Endothelial cell of umbilical vein (primary cell): ENCODE data around the gene CRKL. TPM values are rescaled to one million over a fixed set of nuclear protein-coding genes. Genes with fewer than 3 reads are reported as not detected.

Source experiments
- BruUV-seq: library from RNA; stranded (reverse); fragments of 400-500 nt; replicated peaks from 2 replicates; lab custom pipeline; 2021; lab: Mats Ljungman, UMichigan
- CTCF ChIA-PET: fragments of 300-600, 350-600 bp; sonication (Branson Sonifier 250); formaldehyde crosslinking; loops from one replicate; lab custom pipeline; 2021; ENCODE audit warnings: antibody characterized with exemption, inconsistent platforms; lab: Charles Lee
- POLR2A ChIA-PET: fragments of 300-600, 350-600 bp; sonication (Branson Sonifier 250); formaldehyde crosslinking; loops from one replicate; lab custom pipeline; 2021; ENCODE audit warnings: antibody characterized with exemption, inconsistent platforms; lab: Charles Lee
- DNase-seq: peaks from one replicate; pipeline ENCODE4 v3.0.0-alpha.2; 2011; ENCODE audit warnings: low read depth, low spot score
- FAIRE-seq: peaks from 2 replicates; lab custom pipeline; 2011; peaks lifted over from hg19 to GRCh38; lab: Jason Lieb, UNC
- H2AFZ ChIP-seq: 2 replicates; pipeline ENCODE4 v1.6.0; 2012; ENCODE audit warnings: low read depth, low read length, control low read depth, inconsistent platforms
- H3K27ac ChIP-seq: 2 replicates; pipeline ENCODE4 v1.5.1; 2011; ENCODE audit warnings: low read depth, mild to moderate bottlenecking, control low read depth, low read length, moderate library complexity; ENCODE audit not compliant: insufficient read depth
- H3K27me3 ChIP-seq, 2 experiments: 2 replicates each; pipeline versions ENCODE4 v1.6.0 to v1.6.1; 2011; ENCODE audit warnings: low read length in 2 of 2, mixed read lengths in 1 of 2; ENCODE audit not compliant: control insufficient read depth in 2 of 2, insufficient read depth in 2 of 2
- H3K36me3 ChIP-seq, 2 experiments: 2 replicates in 1 of 2; 3 replicates in 1 of 2; pipeline ENCODE4 v1.5.1; 2011; ENCODE audit warnings: low read length in 2 of 2, mild to moderate bottlenecking in 1 of 2, moderate library complexity in 1 of 2; ENCODE audit not compliant: control insufficient read depth in 2 of 2, insufficient read depth in 2 of 2; ENCODE audit errors: extremely low read depth in 1 of 2
- H3K4me1 ChIP-seq: 3 replicates; pipeline ENCODE4 v1.5.1; 2011; ENCODE audit warnings: mild to moderate bottlenecking, low read length; ENCODE audit not compliant: control insufficient read depth, insufficient read depth; ENCODE audit errors: extremely low read depth
- H3K4me2 ChIP-seq: 2 replicates; pipeline ENCODE4 v1.6.1; 2011; ENCODE audit warnings: low read length, control low read depth, mixed read lengths; ENCODE audit not compliant: insufficient read depth
- H3K4me3 ChIP-seq, 3 experiments: fragments of 200-600 bp in 1 of 3; sonication (generic), shearing (Covaris generic) in 1 of 3; replicated peaks in 1 of 3; 2 replicates each; pipeline ENCODE4 v1.5.1; 2011 to 2016; ENCODE audit warnings: control low read depth in 3 of 3, low read length in 3 of 3, mild to moderate bottlenecking in 2 of 3, inconsistent platforms in 1 of 3, low read depth in 1 of 3, moderate library complexity in 1 of 3; ENCODE audit not compliant: insufficient read depth in 1 of 3
- H3K79me2 ChIP-seq: 2 replicates; pipeline ENCODE4 v1.6.0; 2012; ENCODE audit warnings: low read length, inconsistent platforms; ENCODE audit not compliant: control insufficient read depth, insufficient read depth
- H3K9ac ChIP-seq: replicated peaks from 2 replicates; pipeline ENCODE3; 2011; ENCODE audit warnings: low read length, control low read depth; ENCODE audit not compliant: insufficient read depth; ENCODE audit errors: extremely low read depth
- H3K9me1 ChIP-seq: replicated peaks from 3 replicates; pipeline ENCODE4 v1.6.0; 2011; ENCODE audit warnings: mild to moderate bottlenecking, low read length; ENCODE audit not compliant: control insufficient read depth, insufficient read depth; ENCODE audit errors: extremely low read depth
- H3K9me3 ChIP-seq: replicated peaks from 2 replicates; pipeline ENCODE4 v1.5.1; 2012; ENCODE audit warnings: low read length, inconsistent platforms; ENCODE audit not compliant: control insufficient read depth, insufficient read depth
- H4K20me1 ChIP-seq: replicated peaks from 2 replicates; pipeline ENCODE3; 2011; ENCODE audit warnings: mild to moderate bottlenecking, low read length; ENCODE audit not compliant: control insufficient read depth, insufficient read depth; ENCODE audit errors: extremely low read depth
- EZH2 ChIP-seq: IDR thresholded peaks from 2 replicates; pipeline ENCODE4 v1.6.1; 2012; ENCODE audit warnings: borderline replicate concordance, low read depth, mild to moderate bottlenecking, moderate library complexity, low read length, inconsistent platforms; ENCODE audit not compliant: severe bottlenecking
- FOS ChIP-seq: IDR thresholded peaks from 2 replicates; pipeline ENCODE4 v1.6.1; 2011; ENCODE audit warnings: mild to moderate bottlenecking, low read length, moderate library complexity, borderline replicate concordance; ENCODE audit not compliant: insufficient read depth
- GATA2 ChIP-seq: IDR thresholded peaks from 2 replicates; pipeline ENCODE4 v1.7.0; 2011; ENCODE audit warnings: low read depth, mild to moderate bottlenecking, moderate library complexity, mixed read lengths, low read length; ENCODE audit not compliant: insufficient read length, insufficient read depth
- JUN ChIP-seq: IDR thresholded peaks from 2 replicates; pipeline ENCODE4 v1.6.1; 2011; ENCODE audit warnings: borderline replicate concordance, low read depth; ENCODE audit not compliant: insufficient read length, insufficient read depth
- MAX ChIP-seq: IDR thresholded peaks from 2 replicates; pipeline ENCODE4 v1.6.1; 2011; ENCODE audit not compliant: insufficient read depth, insufficient read length
- POLR2A ChIP-seq: IDR thresholded peaks from 2 replicates; pipeline ENCODE4 v1.6.1; 2012; ENCODE audit warnings: low read depth, mild to moderate bottlenecking, control low read depth, low read length
- dilution Hi-C: fragments of 300-500 bp; cut with MboI; formaldehyde crosslinking; loops from one replicate; pipeline ENCODE4 v1.15.0; 2019; ENCODE audit warnings: low sequenced_read_pairs; ENCODE audit not compliant: extremely low pct_ligation_motif_present
- intact Hi-C: fragments of 100-400 bp; cut with micrococcal nuclease; formaldehyde crosslinking; loops from one replicate; pipeline ENCODE4 v1.10.0; 2022
- polyA plus RNA-seq, 4 experiments: library from polyadenylated mRNA; depleted of rRNA in 3 of 4; stranded (reverse) in 3 of 4; unstranded in 1 of 4; fragments of >200 nt; gene quantifications; 2 replicates each; pipeline versions ENCODE4 v1.2.1 to v1.2.3, GENCODE V29; 2011 to 2012; ENCODE audit warnings: missing spikeins in 1 of 4
- total RNA-seq: library from RNA; stranded (reverse); gene quantifications from 2 replicates; pipeline ENCODE4 v1.2.3, GENCODE V29; 2021

Gene CRKL
- total and polyA plus RNA-seq, 2 donors (not counting 3 experiments of a cell fraction or from before 2014, with no cell fraction given) = 18.0 to 50.6 TPM

- no peak overlapping the region for H3K4me2 ChIP-seq
- no peak for FAIRE-seq
- no peak overlapping the region for H3K27ac ChIP-seq
- no peaks in the 10 kb centered on the region for H3K9me1 ChIP-seq
- H3K4me3 ChIP-seq = no peak overlapping the region
- H3K9ac ChIP-seq = no peak overlapping the region
- no TSS peak for BruUV-seq
- no peak for DNase-seq
- POLR2A ChIA-PET = no interaction called here
- H3K4me1 ChIP-seq = no peaks in the 10 kb centered on the region
- intact Hi-C loops = no loop called here
- no peak overlapping the region for H2AFZ ChIP-seq
- TF ChIP-seq EZH2 = no peak
- no peaks in the 10 kb centered on the region for H4K20me1 ChIP-seq
- H3K9me3 ChIP-seq = no peaks in the 10 kb centered on the region
- peaks cover 2 to 3% of the 10 kb centered on the region in 2 experiments for H3K27me3 ChIP-seq
- dilution Hi-C loops = no loop called here
- no peaks in the 10 kb centered on the region for H3K79me2 ChIP-seq
- CTCF ChIA-PET = interaction anchor here (0.7 to 1.3 kb wide), 2 partner anchors 12 to 19 kb away, joined by 3 to 4 read pairs; no protein-coding TSS in a partner anchor
- H3K36me3 ChIP-seq = no peaks in the 10 kb centered on the region
Observed at GRCh38 chr22:20904980-20905355, 12.2 kb upstream of the CRKL start.

GRCh38 chr22:20905415-20906386 is 11.5 kb upstream of the CRKL start:
- Histone ChIP-seq H3K9me3 (no peaks in the 10 kb centered on the region), H3K4me3 (no peak overlapping the region), H3K36me3 (no peaks in the 10 kb centered on the region), H3K4me2 (no peak overlapping the region), H3K27ac (no peak overlapping the region), H3K4me1 (no peaks in the 10 kb centered on the region), H4K20me1 (no peaks in the 10 kb centered on the region), H3K79me2 (no peaks in the 10 kb centered on the region), H2AFZ (no peak overlapping the region), H3K27me3 (peaks cover 2 to 3% of the 10 kb centered on the region in 2 experiments), H3K9ac (no peak overlapping the region), H3K9me1 (no peaks in the 10 kb centered on the region)
- FAIRE-seq (no peak), DNase-seq (no peak)
- intact Hi-C loops = no loop called here
- ChIA-PET POLR2A (no interaction called here), CTCF (interaction anchor here (0.7 to 1.3 kb wide), 4 partner anchors 11 to 40 kb away, joined by 3 to 4 read pairs (median 3); no protein-coding TSS in a partner anchor)
- dilution Hi-C loops = no loop called here
- TF ChIP-seq FOS = no peak
- no peak for TF ChIP-seq JUN
- TF ChIP-seq POLR2A = no peak
- TF ChIP-seq EZH2 = no peak
- no peak for TF ChIP-seq MAX
- no peak for TF ChIP-seq GATA2
- BruUV-seq = no TSS peak
